Mucosa of rectum (tissue), 2 donors: ENCODE measurements around the gene AFMID.

Source experiments
- H3K27ac ChIP-seq, 2 donors: one replicate each; pipeline ENCODE4 v1.7.0; 2013; ENCODE audit warnings: inconsistent platforms in 2 of 2, low read depth in 2 of 2, low read length in 2 of 2
- H3K27me3 ChIP-seq, 2 donors: one replicate each; pipeline ENCODE4 v1.7.0; 2013; ENCODE audit warnings: low read length in 2 of 2; ENCODE audit not compliant: control insufficient read depth in 2 of 2, insufficient read depth in 2 of 2
- H3K36me3 ChIP-seq, 2 donors: one replicate each; pipeline ENCODE4 v1.7.0; 2013; ENCODE audit warnings: low read length in 2 of 2; ENCODE audit not compliant: control insufficient read depth in 2 of 2, insufficient read depth in 2 of 2
- H3K4me1 ChIP-seq, 2 donors: one replicate each; pipeline ENCODE4 v1.7.0; 2013; ENCODE audit warnings: low read length in 2 of 2, mild to moderate bottlenecking in 1 of 2; ENCODE audit not compliant: control insufficient read depth in 2 of 2, insufficient read depth in 2 of 2
- H3K4me3 ChIP-seq, 2 donors: one replicate each; pipeline ENCODE4 v1.7.0; 2013; ENCODE audit warnings: low read length in 2 of 2
- H3K9ac ChIP-seq, 2 donors: one replicate each; pipeline ENCODE4 v1.7.0; 2013; ENCODE audit warnings: low read length in 2 of 2, low read depth in 1 of 2, mild to moderate bottlenecking in 1 of 2
- H3K9me3 ChIP-seq, 2 donors: one replicate each; pipeline ENCODE4 v1.7.0; 2013; ENCODE audit warnings: low read length in 2 of 2; ENCODE audit not compliant: control insufficient read depth in 2 of 2
- donor health status: healthy.
- donor health status: Normal muscosa, but diverticular disease.

Gene AFMID

GRCh38 chr17:78223061-78223460 is 35.9 kb downstream of the AFMID start:
- H3K27me3 ChIP-seq = peaks cover 0 to 3% of the 10 kb centered on the region in 2 donors
- H3K4me1 ChIP-seq = no peaks in the 10 kb centered on the region
- no peaks in the 10 kb centered on the region for H3K9me3 ChIP-seq
- no peak overlapping the region for H3K27ac ChIP-seq
- peaks cover 0 to 2% of the 10 kb centered on the region in 2 donors for H3K36me3 ChIP-seq
- H3K9ac ChIP-seq = no peak overlapping the region
- H3K4me3 ChIP-seq = no peak overlapping the region

DNA sequence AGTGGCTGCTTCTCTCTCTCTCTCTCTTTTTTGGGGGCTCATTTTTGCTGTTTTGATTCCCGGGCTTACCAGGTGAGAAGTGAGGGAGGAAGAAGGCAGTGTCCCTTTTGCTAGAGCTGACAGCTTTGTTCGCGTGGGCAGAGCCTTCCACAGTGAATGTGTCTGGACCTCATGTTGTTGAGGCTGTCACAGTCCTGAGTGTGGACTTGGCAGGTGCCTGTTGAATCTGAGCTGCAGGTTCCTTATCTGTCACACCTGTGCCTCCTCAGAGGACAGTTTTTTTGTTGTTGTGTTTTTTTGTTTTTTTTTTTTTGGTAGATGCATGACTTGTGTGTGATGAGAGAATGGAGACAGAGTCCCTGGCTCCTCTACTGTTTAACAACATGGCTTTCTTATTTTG is 36.6 kb downstream of the AFMID start:
- Histone ChIP-seq H3K9me3 (no peaks in the 10 kb centered on the region), H3K27ac (no peak overlapping the region), H3K4me1 (no peaks in the 10 kb centered on the region), H3K27me3 (peaks cover 3 to 4% of the 10 kb centered on the region in 2 donors), H3K4me3 (no peak overlapping the region), H3K36me3 (peaks cover 0 to 2% of the 10 kb centered on the region in 2 donors), H3K9ac (no peak overlapping the region)

DNA sequence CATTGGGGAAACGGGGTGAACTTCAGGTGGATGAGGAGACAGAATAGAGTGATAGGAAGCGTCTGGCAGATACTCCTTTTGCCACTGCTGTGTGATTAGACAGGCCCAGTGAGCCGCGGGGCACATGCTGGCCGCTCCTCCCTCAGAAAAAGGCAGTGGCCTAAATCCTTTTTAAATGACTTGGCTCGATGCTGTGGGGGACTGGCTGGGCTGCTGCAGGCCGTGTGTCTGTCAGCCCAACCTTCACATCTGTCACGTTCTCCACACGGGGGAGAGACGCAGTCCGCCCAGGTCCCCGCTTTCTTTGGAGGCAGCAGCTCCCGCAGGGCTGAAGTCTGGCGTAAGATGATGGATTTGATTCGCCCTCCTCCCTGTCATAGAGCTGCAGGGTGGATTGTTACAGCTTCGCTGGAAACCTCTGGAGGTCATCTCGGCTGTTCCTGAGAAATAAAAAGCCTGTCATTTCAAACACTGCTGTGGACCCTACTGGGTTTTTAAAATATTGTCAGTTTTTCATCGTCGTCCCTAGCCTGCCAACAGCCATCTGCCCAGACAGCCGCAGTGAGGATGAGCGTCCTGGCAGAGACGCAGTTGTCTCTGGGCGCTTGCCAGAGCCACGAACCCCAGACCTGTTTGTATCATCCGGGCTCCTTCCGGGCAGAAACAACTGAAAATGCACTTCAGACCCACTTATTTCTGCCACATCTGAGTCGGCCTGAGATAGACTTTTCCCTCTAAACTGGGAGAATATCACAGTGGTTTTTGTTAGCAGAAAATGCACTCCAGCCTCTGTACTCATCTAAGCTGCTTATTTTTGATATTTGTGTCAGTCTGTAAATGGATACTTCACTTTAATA is 37.3 kb downstream of the AFMID start:
- no peak overlapping the region for H3K4me3 ChIP-seq
- no peaks in the 10 kb centered on the region for H3K9me3 ChIP-seq
- H3K4me1 ChIP-seq = no peaks in the 10 kb centered on the region
- H3K9ac ChIP-seq = no peak overlapping the region
- no peak overlapping the region for H3K27ac ChIP-seq
- H3K36me3 ChIP-seq = peaks cover 0 to 2% of the 10 kb centered on the region in 2 donors
- peaks cover 3 to 4% of the 10 kb centered on the region in 2 donors for H3K27me3 ChIP-seq

GRCh38 chr17:78225088-78225865 is 38.1 kb downstream of the AFMID start:
- no peak overlapping the region for H3K4me3 ChIP-seq
- H3K4me1 ChIP-seq = no peaks in the 10 kb centered on the region
- H3K27ac ChIP-seq = no peak overlapping the region
- H3K9ac ChIP-seq = no peak overlapping the region
- H3K9me3 ChIP-seq = no peaks in the 10 kb centered on the region
- H3K36me3 ChIP-seq = peaks cover 0 to 2% of the 10 kb centered on the region in 2 donors
- H3K27me3 ChIP-seq = peaks cover 5 to 7% of the 10 kb centered on the region in 2 donors

- no peaks in the 10 kb centered on the region for H3K9me3 ChIP-seq
- H3K9ac ChIP-seq = no peak overlapping the region
- H3K27me3 ChIP-seq = peaks cover 13 to 15% of the 10 kb centered on the region in 2 donors
- no peak overlapping the region for H3K27ac ChIP-seq
- no peaks in the 10 kb centered on the region for H3K4me1 ChIP-seq
- peaks cover 0 to 2% of the 10 kb centered on the region in 2 donors for H3K36me3 ChIP-seq
- no peak overlapping the region for H3K4me3 ChIP-seq
Observed at GRCh38 chr17:78226055-78226758, 39.0 kb downstream of the AFMID start.

DNA sequence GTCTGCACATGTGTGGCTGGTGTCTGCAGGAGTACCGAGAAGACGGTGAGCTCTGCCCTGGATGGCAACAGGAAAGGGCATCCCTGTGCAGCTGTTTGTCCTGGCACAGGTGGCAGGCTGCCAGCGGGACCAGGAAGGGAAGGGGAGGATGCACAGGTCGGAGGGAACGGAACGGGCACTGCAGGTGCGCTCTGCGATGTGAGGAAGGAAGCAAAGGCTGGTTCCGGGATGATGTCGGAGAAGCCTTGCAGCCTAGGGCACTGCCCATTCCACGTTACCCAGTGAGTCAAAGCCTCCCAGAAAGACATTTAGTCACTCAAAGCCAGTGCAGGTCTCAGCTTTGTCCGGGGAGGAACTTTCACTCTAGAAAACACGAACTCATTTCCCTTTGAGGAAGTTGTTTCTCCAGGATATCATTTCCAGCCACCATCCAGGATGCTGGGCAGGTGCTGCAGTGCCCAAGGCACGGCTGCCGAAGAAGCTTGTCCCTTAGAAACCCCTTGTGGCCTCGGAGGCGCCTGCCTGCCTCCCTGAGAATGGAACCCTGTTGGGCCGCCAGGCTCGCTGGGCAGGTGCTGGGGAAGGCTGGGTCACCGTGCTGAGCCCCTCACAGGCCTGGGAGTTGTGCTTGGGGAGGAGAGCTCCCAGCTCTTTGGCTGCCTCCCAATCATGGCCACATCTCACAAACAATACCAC is 39.7 kb downstream of the AFMID start:
- Histone ChIP-seq H3K9ac (no peak overlapping the region), H3K27ac (no peak overlapping the region), H3K4me3 (peak overlapping the region in 1 of 2 donors; percentile 15), H3K27me3 (peaks cover 16 to 19% of the 10 kb centered on the region in 2 donors), H3K4me1 (no peaks in the 10 kb centered on the region), H3K36me3 (peaks cover 0 to 2% of the 10 kb centered on the region in 2 donors), H3K9me3 (no peaks in the 10 kb centered on the region)

DNA sequence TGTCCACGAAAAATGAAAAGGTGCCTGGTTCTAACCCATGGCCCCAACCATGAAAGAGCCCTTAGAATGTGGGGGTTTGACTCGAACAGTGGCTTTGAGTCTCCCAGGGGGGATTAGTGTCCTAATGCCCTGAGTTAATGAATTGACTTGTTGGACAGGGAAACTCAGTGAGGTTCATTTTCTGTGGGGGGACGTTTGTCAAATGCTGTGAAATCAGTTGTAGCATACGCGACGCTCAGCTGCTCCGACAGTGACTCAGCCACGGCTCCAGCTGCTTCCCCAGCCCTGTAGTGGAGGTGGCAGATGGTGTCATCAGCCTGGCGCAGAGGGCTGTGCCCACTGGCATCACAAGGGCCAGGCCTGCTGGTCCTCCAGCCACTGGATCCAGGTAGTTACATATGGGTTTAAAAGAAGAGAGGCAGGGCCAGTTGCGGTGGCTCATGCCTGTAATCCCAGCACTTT is 40.3 kb downstream of the AFMID start:
- Histone ChIP-seq H3K4me3 (no peak overlapping the region), H3K36me3 (peaks cover 0 to 2% of the 10 kb centered on the region in 2 donors), H3K9ac (no peak overlapping the region), H3K27me3 (peaks cover 18 to 21% of the 10 kb centered on the region in 2 donors), H3K4me1 (no peaks in the 10 kb centered on the region), H3K27ac (no peak overlapping the region), H3K9me3 (no peaks in the 10 kb centered on the region)

- H3K9me3 ChIP-seq = no peaks in the 10 kb centered on the region
- no peaks in the 10 kb centered on the region for H3K4me1 ChIP-seq
- H3K9ac ChIP-seq = no peak overlapping the region
- H3K27me3 ChIP-seq = peaks cover 24 to 27% of the 10 kb centered on the region in 2 donors
- no peak overlapping the region for H3K27ac ChIP-seq
- no peak overlapping the region for H3K4me3 ChIP-seq
- peaks cover 0 to 2% of the 10 kb centered on the region in 2 donors for H3K36me3 ChIP-seq
Observed at GRCh38 chr17:78228176-78228575, 41.0 kb downstream of the AFMID start.

DNA sequence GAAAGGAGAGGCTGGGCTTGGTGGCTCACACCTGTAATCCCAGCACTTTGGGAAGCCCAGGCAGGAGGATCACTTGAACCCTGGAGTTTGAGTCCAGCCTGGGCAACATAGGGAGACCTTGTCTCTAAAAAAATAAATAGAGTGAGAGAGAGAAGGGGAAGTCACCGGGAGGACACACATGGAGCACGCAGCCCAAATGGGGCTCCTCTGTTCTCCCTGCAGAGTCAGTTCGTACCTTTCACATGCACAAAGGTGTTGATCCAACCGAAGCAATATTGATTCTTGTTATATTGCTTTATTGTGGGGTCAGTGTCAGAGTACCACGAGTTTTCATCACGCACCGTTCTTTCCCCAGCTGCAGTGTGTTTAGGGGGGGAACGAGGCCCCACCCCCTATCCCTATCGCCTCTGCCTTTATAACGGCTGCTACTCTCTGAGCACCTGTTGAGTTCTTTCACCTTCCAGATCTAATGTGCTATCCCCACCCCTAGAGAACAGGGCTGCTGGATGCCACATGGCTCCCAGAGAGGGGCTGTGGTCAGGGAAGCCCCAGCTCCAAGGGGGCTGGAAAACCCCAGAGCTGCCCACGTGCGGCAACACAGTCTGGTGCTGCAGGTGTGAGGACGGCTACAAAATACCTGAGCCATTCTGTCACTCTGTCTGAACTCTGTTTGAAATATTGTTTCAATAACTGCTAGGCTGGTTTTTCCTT is 43.2 kb downstream of the AFMID start:
- peaks cover 24 to 27% of the 10 kb centered on the region in 2 donors for H3K27me3 ChIP-seq
- no peak overlapping the region for H3K4me3 ChIP-seq
- no peak overlapping the region for H3K27ac ChIP-seq
- H3K4me1 ChIP-seq = no peaks in the 10 kb centered on the region
- H3K9ac ChIP-seq = no peak overlapping the region
- H3K9me3 ChIP-seq = no peaks in the 10 kb centered on the region
- H3K36me3 ChIP-seq = no peaks in the 10 kb centered on the region
